Brain microvascular endothelial cell (primary cell): ENCODE measurements around the gene EMILIN3.

ENCODE experiments used
- DNase-seq: peaks from one replicate; pipeline ENCODE4 v3.0.0-alpha.2; 2020
- H3K27ac ChIP-seq: fragments of 250-450 bp; sonication (Bioruptor Pico); 2 replicates; pipeline ENCODE4 v1.5.1; 2020; ENCODE audit warnings: mild to moderate bottlenecking, moderate library complexity
- H3K27me3 ChIP-seq: fragments of 250-450 bp; sonication (Bioruptor Pico); replicated peaks from 2 replicates; pipeline ENCODE4 v1.5.1; 2020; ENCODE audit warnings: mild to moderate bottlenecking
- H3K36me3 ChIP-seq: fragments of 250-450 bp; sonication (Bioruptor Pico); replicated peaks from 2 replicates; pipeline ENCODE4 v1.5.1; 2020; ENCODE audit warnings: mild to moderate bottlenecking
- H3K4me3 ChIP-seq: 2 replicates; pipeline ENCODE4 v1.5.1; 2011; ENCODE audit warnings: low read depth, mild to moderate bottlenecking, control low read depth, low read length, moderate library complexity
- CTCF ChIP-seq: IDR thresholded peaks from 2 replicates; pipeline ENCODE4 v1.5.1; 2011; ENCODE audit warnings: low read depth, mild to moderate bottlenecking, moderate library complexity, low read length, control low read depth, inconsistent platforms; ENCODE audit errors: missing control alignments
- in situ Hi-C: cut with HindIII; loops from 2 replicates; pipeline ENCODE4 v1.10.0; 2017; ENCODE audit warnings: low sequenced_read_pairs, low pct_ligation_motif_present

Gene EMILIN3

GRCh38 chr20:41370176-41370575 lies 3.6 kb upstream of the EMILIN3 start:
- in situ Hi-C loops = no loop called here
- no peak overlapping the region for H3K27ac ChIP-seq
- no peaks in the 10 kb centered on the region for H3K36me3 ChIP-seq
- DNase-seq = no peak
- peaks cover 25% of the 10 kb centered on the region for H3K27me3 ChIP-seq
- H3K4me3 ChIP-seq = no peak overlapping the region
- TF ChIP-seq CTCF = no peak

GRCh38 chr20:41369673-41370072 lies 3.1 kb upstream of the EMILIN3 start:
- Histone ChIP-seq H3K36me3 (no peaks in the 10 kb centered on the region), H3K27me3 (peaks cover 30% of the 10 kb centered on the region), H3K4me3 (no peak overlapping the region), H3K27ac (no peak overlapping the region)
- TF ChIP-seq CTCF = no peak
- in situ Hi-C loops = no loop called here
- DNase-seq = no peak

- in situ Hi-C loops = no loop called here
- H3K36me3 ChIP-seq = no peaks in the 10 kb centered on the region
- H3K27me3 ChIP-seq = peaks cover 33% of the 10 kb centered on the region
- TF ChIP-seq CTCF = no peak
- no peak overlapping the region for H3K27ac ChIP-seq
- H3K4me3 ChIP-seq = no peak overlapping the region
- DNase-seq = no peak
These were observed 1.3 kb upstream of the EMILIN3 start for GRCh38 chr20:41367956-41368355.

GRCh38 chr20:41367393-41367695 lies 726 bp upstream of the EMILIN3 start:
- no peak for DNase-seq
- no peaks in the 10 kb centered on the region for H3K36me3 ChIP-seq

GRCh38 chr20:41365777-41366545 lies 657 bp downstream of the EMILIN3 start:
- no peaks in the 10 kb centered on the region for H3K36me3 ChIP-seq
- DNase-seq = no peak
- no peak overlapping the region for H3K4me3 ChIP-seq
- TF ChIP-seq CTCF = no peak
- H3K27me3 ChIP-seq = peaks cover 33% of the 10 kb centered on the region
- no peak overlapping the region for H3K27ac ChIP-seq
- in situ Hi-C loops = no loop called here

More at GRCh38 chr20:41367393-41367695, 726 bp upstream of the EMILIN3 start:
- H3K27me3 ChIP-seq = peaks cover 33% of the 10 kb centered on the region
- H3K4me3 ChIP-seq = no peak overlapping the region
- no peak for TF ChIP-seq CTCF
- no peak overlapping the region for H3K27ac ChIP-seq
- in situ Hi-C loops = no loop called here
